Uterus (tissue), 4 donors: ENCODE measurements around the gene MSI2. TPM values are rescaled to one million over a fixed set of nuclear protein-coding genes. Genes with fewer than 3 reads are reported as not detected.

Source experiments
- DNase-seq, 2 donors: peaks; one replicate each; pipeline ENCODE4 v3.0.0-alpha.2; 2019 to 2020
- H3K27ac ChIP-seq, 2 donors: fragments of 200-600 bp; sonication (generic); 1 replicate in 1 of 2; 2 replicates in 1 of 2; pipeline ENCODE4 v1.5.1; 2016 to 2018
- H3K27me3 ChIP-seq, 2 donors: fragments of 200-600 bp; sonication (generic); one replicate each; pipeline ENCODE4 v1.5.1; 2018 to 2019; ENCODE audit warnings: control low read depth in 1 of 2
- H3K36me3 ChIP-seq, 2 donors: fragments of 200-600 bp; sonication (generic); one replicate each; pipeline ENCODE4 v1.5.1; 2019; ENCODE audit warnings: control low read depth in 1 of 2
- H3K4me1 ChIP-seq, 2 donors: fragments of 200-600 bp; sonication (generic); one replicate each; pipeline ENCODE4 v1.5.1; 2018 to 2019; ENCODE audit warnings: control low read depth in 1 of 2
- H3K4me3 ChIP-seq, 2 donors: fragments of 200-600 bp; sonication (generic); 1 replicate in 1 of 2; 2 replicates in 1 of 2; pipeline ENCODE4 v1.5.1; 2018 to 2019; ENCODE audit warnings: mild to moderate bottlenecking in 1 of 2
- H3K9me3 ChIP-seq, 2 donors: fragments of 200-600 bp; sonication (generic); one replicate each; pipeline ENCODE4 v1.5.1; 2019; ENCODE audit warnings: control low read depth in 1 of 2
- CTCF ChIP-seq, 4 experiments: fragments of 200-600 bp in 2 of 4; fragments of 450-650 bp in 2 of 4; sonication (generic) in 2 of 4; IDR thresholded peaks; one replicate each; pipeline ENCODE4 v1.5.1; 2016 to 2019; ENCODE audit warnings: antibody characterized with exemption in 4 of 4, mild to moderate bottlenecking in 2 of 4, moderate library complexity in 1 of 4
- POLR2A ChIP-seq, 2 donors: fragments of 450-650 bp; IDR thresholded peaks; one replicate each; pipeline ENCODE4 v1.6.1; 2016; ENCODE audit warnings: antibody characterized with exemption in 2 of 2, mild to moderate bottlenecking in 1 of 2, moderate library complexity in 1 of 2
- intact Hi-C: fragments of 100-400 bp; cut with DNase I; formaldehyde crosslinking; loops from one replicate; pipeline ENCODE4 v1.15.1; 2023; ENCODE audit warnings: low total_unique reads
- total RNA-seq, 4 donors: library from RNA; depleted of rRNA in 3 of 4; stranded (reverse); fragments of >200 nt in 3 of 4; gene quantifications; one replicate each; pipeline versions ENCODE4 v1.1.0 to v1.2.4, GENCODE V29; 2014 to 2023
- donor health status: DM: yes; HTN: yes; CAD: no.

Gene MSI2
- total RNA-seq, 4 donors from 2014 or later: 13.2 to 60.8 (median 44.5) TPM

- Histone ChIP-seq H3K27ac (no peak overlapping the region), H3K27me3 (no peaks in the 10 kb centered on the region), H3K9me3 (no peaks in the 10 kb centered on the region), H3K4me1 (no peaks in the 10 kb centered on the region), H3K4me3 (no peak overlapping the region), H3K36me3 (no peaks in the 10 kb centered on the region)
- TF ChIP-seq POLR2A (IDR thresholded peaks at IDR 0.05) (no peak), CTCF (IDR thresholded peaks at IDR 0.05) (no peak)
- DNase-seq: no peak
- intact Hi-C loops: no loop called here
Measured at GRCh38 chr17:57554826-57555635, 298.7 kb downstream of the MSI2 start.

- H3K9me3 ChIP-seq: no peaks in the 10 kb centered on the region
- no peak overlapping the region for H3K27ac ChIP-seq
- no peaks in the 10 kb centered on the region for H3K27me3 ChIP-seq
- no peaks in the 10 kb centered on the region for H3K36me3 ChIP-seq
- intact Hi-C loops: no loop called here
- TF ChIP-seq POLR2A (IDR thresholded peaks at IDR 0.05) (no peak), CTCF (IDR thresholded peaks at IDR 0.05) (no peak)
- no peak overlapping the region for H3K4me3 ChIP-seq
- DNase-seq: no peak
- H3K4me1 ChIP-seq: no peaks in the 10 kb centered on the region
Measured at GRCh38 chr17:57555636-57556175, 299.4 kb downstream of the MSI2 start.

- Histone ChIP-seq H3K4me1 (no peaks in the 10 kb centered on the region), H3K27ac (no peak overlapping the region), H3K4me3 (no peak overlapping the region), H3K36me3 (no peaks in the 10 kb centered on the region), H3K9me3 (no peaks in the 10 kb centered on the region), H3K27me3 (no peaks in the 10 kb centered on the region)
- TF ChIP-seq CTCF (IDR thresholded peaks at IDR 0.05): no peak
- no peak for TF ChIP-seq POLR2A (IDR thresholded peaks at IDR 0.05)
- intact Hi-C loops: no loop called here
- no peak for DNase-seq
Measured at GRCh38 chr17:57556320-57556719, 300.0 kb downstream of the MSI2 start.

GRCh38 chr17:57556977-57557376, 300.7 kb downstream of the MSI2 start:
- H3K36me3 ChIP-seq: no peaks in the 10 kb centered on the region
- no peak overlapping the region for H3K4me3 ChIP-seq
- H3K4me1 ChIP-seq: no peaks in the 10 kb centered on the region
- intact Hi-C loops: no loop called here
- no peak overlapping the region for H3K27ac ChIP-seq
- H3K9me3 ChIP-seq: no peaks in the 10 kb centered on the region
- no peaks in the 10 kb centered on the region for H3K27me3 ChIP-seq
- TF ChIP-seq CTCF (IDR thresholded peaks at IDR 0.05) (no peak), POLR2A (IDR thresholded peaks at IDR 0.05) (no peak)
- DNase-seq: no peak

- Histone ChIP-seq H3K27me3 (no peaks in the 10 kb centered on the region), H3K4me3 (no peak overlapping the region), H3K9me3 (no peaks in the 10 kb centered on the region), H3K4me1 (no peaks in the 10 kb centered on the region), H3K27ac (no peak overlapping the region), H3K36me3 (no peaks in the 10 kb centered on the region)
- DNase-seq: no peak
- TF ChIP-seq POLR2A (IDR thresholded peaks at IDR 0.05): no peak
- TF ChIP-seq CTCF (IDR thresholded peaks at IDR 0.05): no peak
- intact Hi-C loops: no loop called here
Measured at GRCh38 chr17:57557416-57557815, 301.1 kb downstream of the MSI2 start.
